ENCODE data around the gene RPS19. TPM values are rescaled to one million over a fixed set of nuclear protein-coding genes. Genes with fewer than 3 reads are reported as not detected.

The RPS19 gene
- total RNA-seq, 1 experiment from 2014 or later = 1,349 TPM

- H3K4me1 ChIP-seq (ENCODE audit: control insufficient read depth, insufficient read depth, low read length) = peaks cover 7% of the 10 kb centered on the region
- intact Hi-C loops (cut with micrococcal nuclease; ENCODE audit: unreplicated experiment) (no loop called here), in situ Hi-C loops (cut with HindIII; ENCODE audit: low pct_unique_long_range_greater_than_20kb, low sequenced_read_pairs) (no loop called here)
- no peak overlapping the region for H3K4me3 ChIP-seq (ENCODE audit: low read depth in 2 of 2, low read length in 2 of 2)
- CTCF ChIA-PET = no interaction called here
- TF ChIP-seq REST (IDR thresholded peaks at IDR 0.05; ENCODE audit: insufficient read depth in 1 of 2, low read depth in 2 of 2, low read length in 1 of 2) (no peak), POLR2AphosphoS5 (IDR thresholded peaks at IDR 0.05; ENCODE audit: low read depth, low read length) (no peak; the same call in 1 of the 2 replicates), TCF7L2 (IDR thresholded peaks at IDR 0.05; ENCODE audit: low read depth, low read length) (no peak), SIN3A (IDR thresholded peaks at IDR 0.05; ENCODE audit: borderline replicate concordance, insufficient read depth, low read depth, low read length) (no peak), CTCF (IDR thresholded peaks at IDR 0.05) (no peak)
- BruUV-seq (replicated peaks) = no TSS peak
- POLR2A ChIA-PET = no interaction called here
- H3K27me3 ChIP-seq (ENCODE audit: control insufficient read depth, insufficient read depth, low read length) = no peaks in the 10 kb centered on the region
- no peaks in the 10 kb centered on the region; the same call in 1 of the 2 replicates for H3K36me3 ChIP-seq (ENCODE audit: control insufficient read depth, insufficient read depth, low read length)
- no peaks in the 10 kb centered on the region for H3K9me3 ChIP-seq (ENCODE audit: control insufficient read depth, insufficient read depth, low read depth, low read length)
- ATAC-seq (peak; percentile 13; the same call in 1 of the 2 replicates), DNase-seq (ENCODE audit: low read depth, low spot score) (no peak)
- H3K27ac ChIP-seq (ENCODE audit: low read length) = no peak overlapping the region
Observed at GRCh38 chr19:41871573-41872383, 11.7 kb downstream of the RPS19 start.

- DNase-seq (ENCODE audit: low read depth, low spot score) (no peak), ATAC-seq (peak; percentile 36)
- Histone ChIP-seq H3K4me1 (ENCODE audit: control insufficient read depth, insufficient read depth, low read length) (peaks cover 7% of the 10 kb centered on the region), H3K27ac (ENCODE audit: low read length) (no peak overlapping the region), H3K27me3 (ENCODE audit: control insufficient read depth, insufficient read depth, low read length) (no peaks in the 10 kb centered on the region), H3K9me3 (ENCODE audit: control insufficient read depth, insufficient read depth, low read depth, low read length) (no peaks in the 10 kb centered on the region), H3K4me3 (ENCODE audit: low read depth in 2 of 2, low read length in 2 of 2) (no peak overlapping the region), H3K36me3 (ENCODE audit: control insufficient read depth, insufficient read depth, low read length) (no peaks in the 10 kb centered on the region; the same call in 1 of the 2 replicates)
- ChIA-PET POLR2A (interaction anchor here (1.3 kb wide), 1 partner anchor 78 kb away, joined by 11 read pairs; no protein-coding TSS in a partner anchor), CTCF (no interaction called here)
- intact Hi-C loops (cut with micrococcal nuclease; ENCODE audit: unreplicated experiment) (no loop called here), in situ Hi-C loops (cut with HindIII; ENCODE audit: low pct_unique_long_range_greater_than_20kb, low sequenced_read_pairs) (no loop called here)
- BruUV-seq (replicated peaks) = no TSS peak
- no peak for TF ChIP-seq REST (IDR thresholded peaks at IDR 0.05; ENCODE audit: insufficient read depth in 1 of 2, low read depth in 2 of 2, low read length in 1 of 2)
- no peak for TF ChIP-seq TCF7L2 (IDR thresholded peaks at IDR 0.05; ENCODE audit: low read depth, low read length)
- TF ChIP-seq POLR2AphosphoS5 (IDR thresholded peaks at IDR 0.05; ENCODE audit: low read depth, low read length) = no peak; the same call in none of the 2 replicates
- no peak for TF ChIP-seq CTCF (IDR thresholded peaks at IDR 0.05)
- no peak; the same call in 1 of the 2 replicates for TF ChIP-seq SIN3A (IDR thresholded peaks at IDR 0.05; ENCODE audit: borderline replicate concordance, insufficient read depth, low read depth, low read length)
Observed at GRCh38 chr19:41872384-41872774, 12.3 kb downstream of the RPS19 start.
